Limb (tissue), 2 donors: ENCODE results near the gene SIGLEC6.
"Not testable (repeated sequence)": the region's sequence is repeated elsewhere in the genome, so short reads cannot be mapped to it uniquely, and the experiment has no call there.

Experiments
- DNase-seq, 2 donors: peaks; one replicate each; pipeline ENCODE4 v3.0.0-alpha.2; 2016; ENCODE audit errors: extremely low spot score in 2 of 2

Gene SIGLEC6

DNA sequence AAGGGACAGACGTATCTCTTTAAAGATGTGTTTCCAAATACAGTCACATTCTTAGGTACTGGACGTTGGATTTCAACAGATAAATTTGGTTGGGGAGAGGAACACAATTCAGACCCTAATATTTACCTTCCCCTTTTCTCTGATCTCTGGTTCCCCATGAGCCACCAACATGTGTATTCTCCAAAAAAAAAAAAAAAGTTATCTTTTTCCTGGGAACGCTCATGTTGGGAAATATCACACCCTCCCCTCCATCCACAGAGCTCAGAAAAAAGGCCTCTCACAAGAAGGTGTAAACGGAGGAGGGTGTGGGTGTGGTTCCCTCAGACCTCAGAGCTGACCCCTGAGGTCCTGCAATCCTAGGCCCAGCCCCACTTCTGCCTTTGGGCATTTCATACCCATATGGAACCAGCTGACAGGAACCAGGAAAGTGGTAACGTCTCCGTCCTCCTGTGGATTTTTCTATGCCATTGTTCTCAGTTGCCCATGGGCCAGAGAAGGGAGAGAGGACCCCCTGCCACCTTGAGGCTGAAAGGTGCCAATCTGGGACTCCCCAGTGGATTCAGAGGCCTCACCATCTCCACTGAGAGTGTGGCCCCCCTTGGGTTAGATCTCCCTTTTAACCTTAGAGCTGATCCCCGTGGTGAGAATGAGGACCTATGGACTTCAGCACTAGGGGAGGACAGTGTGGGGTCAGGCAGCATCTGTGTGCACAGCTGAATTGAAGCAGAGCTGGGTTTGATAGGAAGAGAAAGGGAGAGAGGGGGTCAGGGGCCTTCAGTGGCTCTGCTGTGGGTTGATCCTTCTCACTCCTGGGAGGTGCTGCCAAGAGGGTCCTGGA lies 21.4 kb downstream of the SIGLEC6 start:
- no peak for DNase-seq

DNA sequence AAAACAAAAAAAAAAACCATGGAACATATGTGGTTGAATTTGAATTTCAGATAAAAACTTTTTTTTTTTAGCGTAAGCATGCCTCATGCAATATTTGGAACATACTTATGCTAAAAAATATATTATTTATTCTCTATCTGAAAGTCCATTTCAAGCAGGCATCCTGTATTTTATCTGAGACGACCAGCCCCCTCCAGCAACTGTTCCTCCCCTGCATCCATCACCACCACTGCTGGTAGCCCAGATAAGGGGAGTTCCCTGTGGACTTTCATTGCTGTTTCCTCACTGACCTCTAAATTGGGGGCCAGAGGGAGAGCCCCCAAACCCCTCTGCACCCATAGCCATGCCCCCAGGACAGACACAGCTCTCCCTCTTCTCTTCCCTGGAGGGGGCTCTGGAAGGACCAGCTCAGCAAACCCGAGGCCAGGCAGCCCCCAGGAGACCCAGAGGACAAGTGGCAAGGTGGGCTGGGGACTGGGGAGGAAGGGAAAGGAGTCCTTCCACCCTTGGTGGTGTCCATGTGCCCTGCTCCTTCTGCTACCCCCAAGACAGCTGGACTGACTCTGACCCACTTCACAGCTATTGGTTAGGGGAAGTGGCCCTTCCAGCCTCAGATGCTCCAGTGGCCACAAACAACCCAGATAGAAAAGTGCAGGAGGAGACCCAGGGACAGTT lies 23.3 kb downstream of the SIGLEC6 start:
- DNase-seq: no peak

DNA sequence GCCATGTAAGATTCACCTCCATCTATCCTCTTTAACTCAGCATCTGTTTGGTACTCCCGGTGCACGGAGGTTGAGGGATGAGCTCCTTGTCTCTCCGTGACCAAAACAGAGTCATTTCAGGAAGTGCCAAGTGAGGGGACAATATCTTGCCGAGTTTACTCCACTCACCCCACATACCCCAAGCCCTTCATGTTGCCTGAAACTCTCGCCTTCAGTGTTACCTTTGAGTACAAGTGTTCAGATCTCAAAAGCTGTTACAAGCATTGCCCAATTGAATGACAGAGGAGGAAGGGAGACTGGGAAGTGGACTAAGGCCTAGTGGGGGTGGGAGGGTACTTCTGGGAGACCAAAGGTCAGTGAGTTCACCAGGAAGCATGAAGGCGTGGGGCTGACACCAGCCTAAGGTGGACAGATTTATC lies 23.8 kb downstream of the SIGLEC6 start:
- no peak for DNase-seq

DNA sequence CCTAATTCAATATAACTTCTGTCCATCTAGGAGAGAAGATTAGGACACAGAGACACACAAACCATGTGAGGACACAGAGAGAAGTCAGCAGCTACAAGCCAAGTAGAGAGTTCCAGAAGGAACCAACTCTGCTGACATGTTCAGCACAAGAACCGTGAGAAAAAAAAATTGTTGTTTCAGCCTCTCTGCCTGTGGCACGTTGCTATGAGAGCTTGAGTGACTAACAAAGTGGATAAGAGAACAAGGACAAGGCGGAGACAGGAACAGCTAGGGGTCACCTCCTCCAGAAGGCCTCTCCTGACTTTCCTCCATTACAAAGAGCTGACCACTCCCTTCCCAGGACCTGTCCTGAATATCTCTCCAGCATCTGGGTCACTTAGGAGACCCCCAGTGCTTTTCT lies 24.3 kb downstream of the SIGLEC6 start:
- no peak for DNase-seq

DNA sequence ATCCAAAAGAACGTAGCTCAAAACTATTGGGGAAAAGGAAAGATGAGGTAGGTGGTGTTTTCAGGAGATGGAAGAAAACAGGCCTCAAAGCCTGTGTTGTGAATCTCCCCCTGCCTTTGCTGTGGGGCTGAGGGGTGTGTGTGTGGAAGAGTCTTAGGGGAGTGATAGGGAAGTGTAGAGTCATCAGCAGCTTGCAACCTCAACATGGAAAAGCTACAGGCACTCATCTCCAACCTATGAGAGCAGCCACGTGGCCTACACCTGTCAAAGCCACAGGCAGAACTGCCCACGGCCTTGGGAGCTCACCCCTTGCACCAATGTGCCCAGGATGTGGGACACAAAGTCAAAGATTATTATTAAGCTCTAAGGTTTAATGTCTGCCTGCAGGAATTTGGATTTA lies 25.6 kb downstream of the SIGLEC6 start:
- no peak for DNase-seq

DNA sequence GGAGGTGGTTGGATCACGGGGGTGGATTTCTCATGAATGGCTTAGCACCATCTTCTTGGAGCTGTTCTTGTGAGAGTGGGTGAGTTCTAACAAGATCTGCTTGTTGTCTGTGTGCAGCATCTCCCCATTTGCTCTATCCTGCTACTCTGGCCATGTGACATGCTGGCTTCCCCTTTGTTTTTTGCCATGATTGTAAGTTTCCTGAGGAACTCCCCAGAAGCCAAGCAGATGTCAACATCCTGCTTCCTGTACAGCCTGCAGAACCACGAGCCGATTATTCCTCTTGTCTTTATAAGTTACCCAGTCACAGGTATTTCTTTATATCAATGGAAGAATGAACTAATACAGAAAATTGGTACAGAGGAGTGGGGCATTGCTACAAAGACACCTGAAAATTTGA lies 27.6 kb downstream of the SIGLEC6 start:
- no peak for DNase-seq

DNA sequence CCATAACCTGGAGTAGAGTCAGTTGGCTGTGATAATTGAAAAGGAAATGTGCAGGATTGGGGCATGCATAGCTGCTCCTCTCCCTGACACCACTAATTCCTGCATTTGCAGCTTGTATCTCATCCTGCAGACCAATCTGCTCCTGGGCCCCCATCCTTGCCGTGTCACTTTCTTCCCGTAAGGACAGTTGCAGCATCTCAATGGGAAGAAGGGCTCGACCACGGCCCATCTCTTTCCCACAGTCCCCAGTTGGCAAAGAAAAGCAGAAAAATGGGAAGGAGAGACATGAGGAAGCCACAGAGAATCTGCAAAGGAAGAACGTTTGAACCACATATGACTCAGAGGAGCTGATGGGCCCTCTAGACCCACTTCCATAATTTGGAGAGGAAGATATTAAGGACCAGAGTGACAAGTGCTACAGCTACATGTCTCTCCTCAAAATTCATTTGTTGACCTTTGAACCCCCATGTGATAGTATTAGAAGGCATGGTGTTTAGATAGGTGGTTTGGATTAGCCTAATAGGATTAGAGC lies 28.1 kb downstream of the SIGLEC6 start:
- DNase-seq: no peak

DNA sequence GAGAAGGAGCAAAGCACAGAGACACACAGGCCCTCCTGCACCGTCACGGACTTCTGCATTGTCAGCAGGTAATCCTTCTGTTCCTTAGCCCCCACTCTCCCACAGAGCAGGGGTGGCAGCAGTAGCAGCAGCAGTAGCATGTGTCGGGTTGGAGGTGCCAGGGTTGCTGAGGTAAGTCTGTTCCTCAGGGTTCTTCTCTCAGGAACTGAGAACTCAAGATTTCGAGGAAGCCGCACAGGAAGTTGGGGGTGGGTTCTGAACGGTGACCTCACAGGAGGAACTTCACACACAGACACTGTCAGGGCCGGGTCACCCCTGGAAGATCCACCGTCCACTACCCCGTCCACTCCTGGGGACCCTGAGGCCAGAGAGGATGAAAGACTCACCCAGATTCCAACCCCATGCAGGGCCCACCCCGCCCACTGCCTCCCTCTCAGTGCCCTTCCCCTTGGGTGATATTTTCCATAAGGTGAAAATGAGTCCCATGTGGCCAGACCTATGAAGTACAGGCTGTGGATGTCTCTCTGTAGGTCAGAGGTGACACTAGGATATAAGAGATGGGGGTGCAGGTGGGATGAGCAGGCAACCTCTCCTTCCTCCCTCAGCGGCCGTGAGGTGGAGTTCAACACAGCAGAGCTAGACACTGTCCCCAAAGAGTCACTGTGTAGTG lies 29.7 kb downstream of the SIGLEC6 start, which contains the start of gene SIGLEC12:
TSS of gene SIGLEC12 (minus strand) at position 207 of the 670 bp plus-strand sequence. CDS start at position 140, 67 bp downstream.
- no peak for DNase-seq

DNA sequence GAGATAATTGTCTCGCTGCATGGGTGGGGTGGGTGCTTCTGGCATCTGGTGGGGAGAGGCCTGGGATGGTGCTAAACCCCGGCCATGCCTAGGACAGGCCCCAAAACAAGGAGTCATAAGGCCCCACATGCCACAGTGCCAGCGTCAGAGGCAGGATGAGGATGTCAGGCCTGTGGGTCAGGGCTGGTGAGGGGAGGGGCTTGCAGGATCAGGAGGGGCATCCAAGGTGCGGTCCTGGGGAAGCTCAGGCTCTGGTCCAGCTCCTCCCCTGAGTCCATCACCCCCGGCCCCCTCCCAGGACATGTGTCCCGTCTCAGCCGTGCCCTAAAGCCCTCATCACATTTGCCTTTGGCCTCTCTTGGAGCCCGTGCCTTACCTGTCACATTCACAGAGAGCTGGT lies 30.5 kb downstream of the SIGLEC6 start:
- not testable (repeated sequence) for DNase-seq

DNA sequence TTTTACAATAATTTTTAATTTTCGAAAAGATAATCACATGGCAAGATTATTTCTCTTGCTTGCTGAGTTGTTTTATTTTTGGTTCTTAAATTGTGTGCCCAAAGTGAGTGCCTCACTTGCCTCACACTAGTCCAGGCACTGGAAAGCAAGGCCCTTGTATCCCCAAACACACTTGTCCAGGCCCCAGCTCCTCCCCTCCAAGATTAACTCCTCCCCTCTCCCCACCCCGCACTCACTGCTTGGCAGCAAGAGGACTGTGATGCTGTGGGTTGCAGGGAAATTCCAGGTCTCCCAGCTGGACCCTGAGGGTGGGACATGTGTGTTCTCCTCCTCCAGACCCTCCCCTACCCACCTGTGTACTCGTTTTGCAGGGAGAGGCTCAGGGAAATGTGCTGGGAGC lies 33.8 kb downstream of the SIGLEC6 start:
- DNase-seq: no peak

DNA sequence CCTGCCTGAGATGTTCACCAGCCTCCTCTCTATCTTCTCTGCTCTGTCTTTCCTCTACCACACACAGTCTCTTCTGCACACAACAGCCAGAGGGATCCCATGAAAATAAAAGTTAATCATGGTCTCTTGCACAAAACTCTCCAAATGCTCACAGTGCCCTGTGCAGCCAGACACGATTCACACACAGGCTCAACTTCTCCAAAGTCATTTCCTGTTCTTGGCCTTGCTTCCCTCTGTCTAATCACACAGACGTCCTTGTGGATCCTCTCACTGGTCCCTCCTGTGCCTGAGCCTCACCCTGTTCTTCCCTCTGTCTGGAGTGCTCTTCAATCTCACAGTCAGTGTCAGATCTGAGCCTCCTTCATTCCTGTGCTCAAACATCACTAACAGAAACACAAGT lies 37.7 kb downstream of the SIGLEC6 start:
- no peak for DNase-seq

DNA sequence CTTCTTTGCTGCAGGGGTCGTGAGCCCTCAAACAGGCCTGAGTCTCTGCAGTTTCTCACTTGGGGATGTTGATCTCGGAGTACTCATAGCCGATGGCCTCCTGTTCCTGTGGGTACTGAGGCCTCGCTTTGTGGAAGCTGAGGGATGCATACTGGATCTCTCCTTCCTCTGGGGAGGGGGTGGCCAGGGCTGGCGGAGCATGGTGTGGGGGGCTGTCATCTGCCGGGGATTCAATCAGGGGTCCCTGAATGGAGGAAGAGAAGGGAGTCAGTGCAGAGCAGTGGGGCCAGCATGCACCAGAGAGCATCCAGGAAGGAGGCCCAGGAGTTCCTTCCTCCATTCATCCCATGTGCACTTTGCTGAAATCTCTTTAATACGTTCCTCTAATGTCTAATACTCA lies 39.9 kb downstream of the SIGLEC6 start:
- DNase-seq: no peak

DNA sequence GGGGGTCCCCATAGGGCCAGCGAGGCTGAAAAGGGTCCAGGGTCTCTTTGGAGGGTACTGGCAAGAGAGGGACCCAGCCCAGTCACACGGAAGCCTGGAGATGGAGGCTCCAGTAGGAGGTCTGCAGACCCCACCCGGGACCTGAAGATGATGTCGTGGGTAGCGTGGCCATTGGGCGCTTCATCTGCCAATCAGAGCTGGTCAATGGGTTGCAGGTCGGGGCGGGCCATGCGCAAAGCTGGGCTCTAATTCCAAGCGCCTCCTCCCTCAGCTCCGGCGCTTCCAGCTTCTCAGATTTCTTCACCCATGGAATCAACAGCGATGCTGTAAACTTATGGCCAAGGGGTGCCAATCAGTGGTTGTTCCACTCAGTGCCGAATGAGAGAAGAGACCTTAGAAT lies 40.8 kb downstream of the SIGLEC6 start:
- no peak for DNase-seq

DNA sequence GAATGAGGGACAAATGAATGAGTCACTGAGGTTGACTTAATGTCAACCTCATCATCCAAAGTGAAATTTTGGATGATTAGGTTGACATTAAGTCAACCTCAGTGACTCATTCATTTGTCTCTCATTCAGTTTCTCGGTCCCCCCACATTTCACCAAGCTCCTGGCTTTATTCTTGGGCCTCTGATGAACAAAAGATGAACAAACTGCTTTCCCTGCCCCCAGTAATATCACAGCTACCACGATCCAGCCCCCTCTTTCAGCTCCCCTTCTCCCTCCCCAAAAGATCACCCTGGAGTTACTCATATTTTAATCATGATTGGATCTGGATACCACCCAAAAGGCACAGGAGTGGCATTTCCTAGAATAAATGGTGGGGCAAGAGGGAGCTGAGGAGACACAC lies 42.4 kb downstream of the SIGLEC6 start:
- no peak for DNase-seq

DNA sequence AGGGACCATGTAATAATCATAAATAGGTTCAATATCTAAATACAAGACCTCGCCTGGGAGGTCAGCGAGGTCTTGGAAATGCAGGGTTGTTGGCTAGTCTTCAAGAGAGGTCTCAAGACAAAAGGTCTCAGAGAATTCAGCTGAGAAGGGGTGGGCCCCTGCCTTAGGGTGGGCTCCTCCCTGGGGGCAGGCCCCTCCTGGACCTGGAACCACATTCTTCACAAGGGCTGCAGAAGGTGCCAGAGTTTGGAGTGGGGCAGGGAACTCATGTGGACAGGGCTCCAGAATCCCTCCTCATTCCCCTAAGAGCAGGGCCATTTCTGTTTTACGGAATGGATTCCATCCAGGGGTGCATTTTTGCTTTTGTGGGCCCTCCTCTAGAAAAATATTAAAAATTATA lies 43.0 kb downstream of the SIGLEC6 start:
- no peak for DNase-seq

DNA sequence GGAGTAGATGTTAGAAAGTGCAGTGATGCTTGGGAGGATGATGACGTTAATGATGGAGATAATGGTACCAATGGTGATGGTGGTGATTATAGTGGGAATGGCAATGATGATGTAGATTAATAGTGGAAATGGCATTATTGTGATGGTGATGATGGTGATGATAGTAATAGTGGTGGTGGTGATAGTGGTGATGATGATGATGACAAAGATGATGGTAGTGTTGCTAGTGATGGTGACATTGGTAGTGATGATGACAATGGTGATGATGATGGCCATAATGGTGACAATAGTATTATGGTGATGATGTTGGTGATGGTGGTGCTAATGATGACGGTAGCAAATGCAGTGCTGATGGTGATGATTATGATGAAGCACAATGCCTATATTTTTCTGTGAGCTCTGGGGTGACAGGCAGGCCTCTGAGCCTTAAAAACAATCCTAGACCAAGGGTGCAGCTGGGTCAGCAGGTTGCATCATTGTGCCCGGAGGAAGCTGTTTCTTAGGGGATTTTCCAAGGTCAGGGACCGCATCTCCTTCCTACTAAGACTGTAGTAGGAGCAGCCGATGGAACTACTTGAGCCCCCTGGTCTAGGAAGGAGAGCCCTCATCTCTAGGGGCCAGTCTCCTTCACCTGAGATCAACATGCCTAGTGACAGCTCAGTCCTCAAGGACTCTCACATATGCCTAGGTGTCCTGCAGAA lies 45.4 kb downstream of the SIGLEC6 start:
- no peak for DNase-seq

DNA sequence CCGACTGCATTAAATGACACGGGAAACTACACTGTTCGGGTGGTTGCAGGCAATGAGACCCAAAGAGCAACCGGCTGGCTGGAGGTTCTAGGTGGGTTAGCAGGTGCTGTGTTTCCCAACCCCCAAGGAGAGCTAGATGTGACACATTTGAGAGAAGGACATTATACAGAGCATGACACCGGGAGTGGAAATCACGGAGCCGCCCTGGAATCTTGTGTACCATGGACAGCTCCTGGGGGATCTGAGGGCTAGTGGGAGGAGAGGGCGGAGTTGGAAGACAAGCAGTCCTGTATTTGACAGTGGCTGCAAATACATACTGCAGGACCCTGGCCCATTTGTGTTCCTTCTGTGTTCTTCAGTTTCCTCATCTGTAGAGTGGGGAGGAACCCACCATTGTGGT lies 50.9 kb downstream of the SIGLEC6 start:
- DNase-seq: peak in 1 of 2 donors; percentile 51

DNA sequence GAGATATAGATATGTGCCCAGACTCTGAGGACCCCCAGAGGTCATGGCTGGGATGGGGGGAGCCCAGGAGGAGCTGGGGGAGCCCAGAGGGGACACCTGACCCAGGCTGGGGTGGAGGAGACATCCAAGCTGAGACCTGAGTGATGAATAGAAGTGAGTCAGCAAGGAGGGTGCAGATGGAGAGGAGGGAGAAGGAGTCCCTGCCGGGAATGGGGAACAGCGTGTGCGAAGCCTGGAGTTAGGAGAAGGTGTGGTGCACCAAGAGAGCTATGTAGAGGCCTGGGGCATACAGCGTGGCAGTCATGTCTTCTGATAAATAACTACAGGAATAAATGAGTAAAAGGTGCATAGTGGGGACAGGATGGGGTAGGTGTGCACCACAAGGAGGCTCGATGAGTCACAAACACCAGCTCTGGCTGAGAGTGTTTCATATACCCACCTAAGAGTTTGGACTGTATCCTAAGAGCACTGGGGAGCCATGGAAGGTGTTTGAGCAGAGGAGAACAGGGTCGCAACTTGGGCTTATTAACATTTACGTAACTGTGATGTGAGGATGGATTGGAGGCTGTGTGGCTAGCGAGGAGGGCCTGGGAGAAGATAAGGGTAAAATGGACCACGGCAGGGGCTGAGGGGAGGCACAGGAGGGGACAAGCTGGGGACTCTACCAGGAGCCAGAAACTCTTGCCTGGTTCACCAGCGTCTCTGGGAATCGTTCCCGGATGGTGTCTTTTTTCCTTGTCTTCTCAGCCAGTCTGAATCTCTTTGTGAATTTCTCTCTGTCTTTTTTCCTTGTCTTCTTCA lies 51.7 kb downstream of the SIGLEC6 start:
- DNase-seq: no peak

DNA sequence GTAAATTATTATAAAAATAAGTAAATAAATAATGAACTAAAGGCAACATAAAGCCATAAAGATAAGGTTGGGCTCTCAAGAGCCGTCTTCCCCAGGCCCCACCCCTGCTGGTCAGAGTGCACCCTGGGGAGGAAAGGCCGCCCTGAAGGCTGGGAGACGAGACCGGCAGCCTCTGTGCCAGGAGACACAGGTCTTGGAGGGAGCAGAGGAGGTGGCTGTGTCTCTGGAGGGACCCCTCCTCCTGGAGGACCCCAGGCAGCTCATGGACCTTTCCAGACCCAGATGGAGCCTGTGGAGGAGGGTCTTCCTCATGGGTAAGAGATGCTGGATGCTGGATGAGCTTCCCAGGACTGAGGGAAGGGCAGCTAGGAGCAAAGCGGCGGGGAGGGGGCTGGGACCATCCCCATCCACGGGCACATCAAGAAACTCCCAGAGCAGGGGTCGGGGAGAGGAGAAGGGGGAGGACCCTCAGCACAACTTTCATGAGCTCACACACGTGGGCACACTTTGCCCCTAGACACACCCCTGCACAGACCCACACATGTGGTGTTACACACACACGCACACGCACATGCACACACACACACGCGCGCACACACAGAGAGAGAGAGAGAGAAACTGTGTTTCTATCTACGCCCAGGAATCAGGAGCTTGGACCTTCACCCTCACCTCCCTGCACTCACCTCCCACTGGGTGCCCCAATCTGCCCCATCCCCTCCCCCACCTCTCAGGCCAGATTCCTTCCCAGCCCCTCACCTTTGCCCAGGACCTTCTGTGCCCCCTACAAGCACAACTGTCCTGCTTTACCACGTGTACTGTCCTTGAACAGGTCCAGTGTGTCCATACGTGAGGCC lies 52.9 kb downstream of the SIGLEC6 start, which contains the start of gene CEACAM18:
TSS of gene CEACAM18 (plus strand) at position 159 of the 854 bp plus-strand sequence.
- no peak for DNase-seq

DNA sequence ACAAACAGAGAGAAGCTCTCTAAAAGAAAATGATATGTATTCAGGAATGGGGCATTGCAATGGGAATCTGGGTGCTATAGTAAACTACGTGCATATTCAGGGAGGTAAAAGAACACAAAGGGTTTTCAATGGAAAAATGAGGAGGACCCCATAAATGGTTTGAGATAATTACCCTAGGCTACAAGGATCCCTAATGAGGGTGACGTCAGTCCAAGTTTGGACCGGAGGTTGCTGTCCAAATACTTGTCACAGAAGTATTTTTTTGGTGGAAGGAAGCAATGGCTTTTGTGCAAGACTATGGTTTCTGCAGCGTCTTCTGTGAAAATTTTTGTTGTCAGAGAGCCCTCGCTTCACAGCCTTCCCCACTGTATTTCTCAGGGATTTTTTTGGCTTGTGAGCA lies 54.1 kb downstream of the SIGLEC6 start:
- no peak for DNase-seq
